ENCODE measurements around the gene NDUFA11.

NDUFA11 gene

GRCh38 chr19:5882421-5882968, 21.1 kb downstream of the NDUFA11 start:
- H3K27ac ChIP-seq (ENCODE audit: low read depth, low read length), result no peak overlapping the region
- H3K4me2 ChIP-seq (ENCODE audit: low read length), result no peak overlapping the region
- no peaks in the 10 kb centered on the region for H3K9me3 ChIP-seq (ENCODE audit: control insufficient read depth, insufficient read depth, low read length)
- no peak overlapping the region for H3K4me3 ChIP-seq (ENCODE audit: low read length)
- no peaks in the 10 kb centered on the region for H3K9me2 ChIP-seq (replicated peaks; ENCODE audit: control insufficient read depth, low read length)
- H4K20me1 ChIP-seq (ENCODE audit: control insufficient read depth, insufficient read depth, low read depth, low read length), result no peaks in the 10 kb centered on the region
- no peaks in the 10 kb centered on the region for H3K79me2 ChIP-seq (ENCODE audit: control insufficient read depth, low read length)
- H3F3A ChIP-seq (ENCODE audit: control insufficient read depth, insufficient read depth), result no peaks in the 10 kb centered on the region
- no peaks in the 10 kb centered on the region for H3K27me3 ChIP-seq (ENCODE audit: control insufficient read depth, low read length)
- H3K4me1 ChIP-seq (ENCODE audit: control insufficient read depth, low read length), result no peaks in the 10 kb centered on the region
- no peak for TF ChIP-seq CTCF (IDR thresholded peaks at IDR 0.05; ENCODE audit: low read depth, low read length, poor library complexity, severe bottlenecking)
- TF ChIP-seq EZH2phosphoT487 (IDR thresholded peaks at IDR 0.05; ENCODE audit: borderline replicate concordance, low read length), result no peak
- H3K36me3 ChIP-seq (ENCODE audit: control insufficient read depth, low read length), result no peaks in the 10 kb centered on the region

- Histone ChIP-seq H3K27ac (ENCODE audit: low read depth, low read length) (no peak overlapping the region), H3K4me3 (ENCODE audit: low read length) (no peak overlapping the region), H4K20me1 (ENCODE audit: control insufficient read depth, insufficient read depth, low read depth, low read length) (no peaks in the 10 kb centered on the region), H3K4me2 (ENCODE audit: low read length) (no peak overlapping the region), H3K79me2 (ENCODE audit: control insufficient read depth, low read length) (no peaks in the 10 kb centered on the region), H3K4me1 (ENCODE audit: control insufficient read depth, low read length) (no peaks in the 10 kb centered on the region), H3K36me3 (ENCODE audit: control insufficient read depth, low read length) (no peaks in the 10 kb centered on the region), H3K9me2 (replicated peaks; ENCODE audit: control insufficient read depth, low read length) (no peaks in the 10 kb centered on the region), H3K27me3 (ENCODE audit: control insufficient read depth, low read length) (no peaks in the 10 kb centered on the region), H3F3A (ENCODE audit: control insufficient read depth, insufficient read depth) (no peaks in the 10 kb centered on the region), H3K9me3 (ENCODE audit: control insufficient read depth, insufficient read depth, low read length) (no peaks in the 10 kb centered on the region)
- TF ChIP-seq CTCF (IDR thresholded peaks at IDR 0.05; ENCODE audit: low read depth, low read length, poor library complexity, severe bottlenecking) (no peak), EZH2phosphoT487 (IDR thresholded peaks at IDR 0.05; ENCODE audit: borderline replicate concordance, low read length) (no peak)
Observed at GRCh38 chr19:5881543-5882299, 21.9 kb downstream of the NDUFA11 start.

GRCh38 chr19:5880604-5881078, 22.9 kb downstream of the NDUFA11 start:
- H3K4me2 ChIP-seq (ENCODE audit: low read length), result no peak overlapping the region

More at GRCh38 chr19:5880604-5881078, 22.9 kb downstream of the NDUFA11 start:
- H3K27me3 ChIP-seq (ENCODE audit: control insufficient read depth, low read length), result no peaks in the 10 kb centered on the region
- no peaks in the 10 kb centered on the region for H4K20me1 ChIP-seq (ENCODE audit: control insufficient read depth, insufficient read depth, low read depth, low read length)
- H3K36me3 ChIP-seq (ENCODE audit: control insufficient read depth, low read length), result no peaks in the 10 kb centered on the region
- no peaks in the 10 kb centered on the region for H3K4me1 ChIP-seq (ENCODE audit: control insufficient read depth, low read length)
- no peak for TF ChIP-seq CTCF (IDR thresholded peaks at IDR 0.05; ENCODE audit: low read depth, low read length, poor library complexity, severe bottlenecking)
- TF ChIP-seq EZH2phosphoT487 (IDR thresholded peaks at IDR 0.05; ENCODE audit: borderline replicate concordance, low read length), result no peak
- H3K27ac ChIP-seq (ENCODE audit: low read depth, low read length), result no peak overlapping the region
- H3K9me3 ChIP-seq (ENCODE audit: control insufficient read depth, insufficient read depth, low read length), result no peaks in the 10 kb centered on the region
- no peaks in the 10 kb centered on the region for H3F3A ChIP-seq (ENCODE audit: control insufficient read depth, insufficient read depth)
- H3K79me2 ChIP-seq (ENCODE audit: control insufficient read depth, low read length), result no peaks in the 10 kb centered on the region
- H3K9me2 ChIP-seq (replicated peaks; ENCODE audit: control insufficient read depth, low read length), result no peaks in the 10 kb centered on the region
- no peak overlapping the region for H3K4me3 ChIP-seq (ENCODE audit: low read length)

Measured in DOHH2 (cell line).